Thyroid gland (tissue), 4 donors: ENCODE data around the gene NUAK2. TPM values are rescaled to one million over a fixed set of nuclear protein-coding genes. Genes with fewer than 3 reads are reported as not detected.

Experiments used
- DNase-seq, 2 donors: peaks; one replicate each; pipeline ENCODE4 v3.0.0-alpha.2; 2019
- H3K27ac ChIP-seq, 3 donors: fragments of 200-600 bp; sonication (generic); 1 replicate in 2 of 3; 2 replicates in 1 of 3; pipeline ENCODE4 v1.5.1; 2016 to 2019; ENCODE audit warnings: mild to moderate bottlenecking in 1 of 3, moderate library complexity in 1 of 3
- H3K27me3 ChIP-seq: fragments of 200-600 bp; sonication (generic); one replicate; pipeline ENCODE4 v1.5.1; 2019
- H3K36me3 ChIP-seq, 2 donors: fragments of 200-600 bp; sonication (generic); one replicate each; pipeline ENCODE4 v1.5.1; 2016 to 2019
- H3K4me1 ChIP-seq, 2 donors: fragments of 200-600 bp; sonication (generic); one replicate each; pipeline ENCODE4 v1.5.1; 2017 to 2019
- H3K4me3 ChIP-seq, 3 donors: fragments of 200-600 bp; sonication (generic); replicated peaks in 1 of 3; 1 replicate in 2 of 3; 2 replicates in 1 of 3; pipeline ENCODE4 v1.5.1; 2016; ENCODE audit warnings: mild to moderate bottlenecking in 1 of 3
- H3K9me3 ChIP-seq: fragments of 200-600 bp; sonication (generic); one replicate; pipeline ENCODE4 v1.5.1; 2017
- POLR2A ChIP-seq, 2 donors: fragments of 450-650 bp; IDR thresholded peaks; one replicate each; pipeline ENCODE4 v1.6.1; 2017; ENCODE audit warnings: antibody characterized with exemption in 2 of 2, mild to moderate bottlenecking in 2 of 2, moderate library complexity in 1 of 2
- WGBS, 2 donors: methylation state at CpG; one replicate each; pipeline ENCODE4 v1.1.5; 2017; 5-methylcytosine and 5-hydroxymethylcytosine counted together
- intact Hi-C: fragments of 100-400 bp; cut with DNase I; formaldehyde crosslinking; loops from one replicate; pipeline ENCODE4 v1.15.1; 2023
- total RNA-seq, 4 donors: library from RNA; depleted of rRNA; stranded (reverse); fragments of >200 nt; gene quantifications; one replicate each; pipeline ENCODE4 v1.2.3, GENCODE V29; 2016
- TF ChIP-seq, protein P1 (sequence below), 6 experiments: fragments of 200-600 bp in 3 of 6; fragments of 450-650 bp in 3 of 6; sonication (generic) in 3 of 6; IDR thresholded peaks; one replicate each; pipeline ENCODE4 v1.5.1; 2016 to 2019; ENCODE audit warnings: antibody characterized with exemption in 6 of 6, mild to moderate bottlenecking in 2 of 6, inconsistent platforms in 1 of 6, moderate library complexity in 1 of 6

Gene NUAK2
- total RNA-seq, 4 donors from 2014 or later = 16.8 to 41.0 (median 26.8) TPM

DNA sequence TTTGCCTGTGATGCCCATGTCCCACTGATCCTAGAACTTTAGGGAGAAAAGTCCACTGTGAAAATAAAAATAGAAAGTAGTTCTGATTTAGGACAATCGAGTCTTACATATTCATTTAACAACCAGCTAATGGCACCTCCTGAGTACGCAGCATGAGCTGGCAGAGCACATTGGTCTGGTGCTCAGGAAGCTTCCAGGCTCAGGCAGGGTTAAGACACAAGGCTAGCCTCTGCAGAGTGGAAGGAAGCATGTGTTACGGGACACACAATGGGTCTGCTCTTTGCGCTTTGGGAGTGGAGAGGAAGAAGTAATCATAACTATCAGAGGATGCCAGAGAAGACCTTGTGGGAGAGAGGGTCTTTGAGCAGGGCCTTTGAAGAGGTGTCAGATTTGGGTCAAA lies 39.3 kb upstream of the NUAK2 start:
- no peak for DNase-seq
- Histone ChIP-seq H3K9me3 (no peaks in the 10 kb centered on the region), H3K27ac (no peak overlapping the region), H3K36me3 (no peaks in the 10 kb centered on the region), H3K4me1 (peaks cover 0 to 2% of the 10 kb centered on the region in 2 donors), H3K4me3 (no peak overlapping the region), H3K27me3 (no peaks in the 10 kb centered on the region)
- intact Hi-C loops = no loop called here
- TF ChIP-seq POLR2A (IDR thresholded peaks at IDR 0.05) = no peak
- TF ChIP-seq, protein P1, sequence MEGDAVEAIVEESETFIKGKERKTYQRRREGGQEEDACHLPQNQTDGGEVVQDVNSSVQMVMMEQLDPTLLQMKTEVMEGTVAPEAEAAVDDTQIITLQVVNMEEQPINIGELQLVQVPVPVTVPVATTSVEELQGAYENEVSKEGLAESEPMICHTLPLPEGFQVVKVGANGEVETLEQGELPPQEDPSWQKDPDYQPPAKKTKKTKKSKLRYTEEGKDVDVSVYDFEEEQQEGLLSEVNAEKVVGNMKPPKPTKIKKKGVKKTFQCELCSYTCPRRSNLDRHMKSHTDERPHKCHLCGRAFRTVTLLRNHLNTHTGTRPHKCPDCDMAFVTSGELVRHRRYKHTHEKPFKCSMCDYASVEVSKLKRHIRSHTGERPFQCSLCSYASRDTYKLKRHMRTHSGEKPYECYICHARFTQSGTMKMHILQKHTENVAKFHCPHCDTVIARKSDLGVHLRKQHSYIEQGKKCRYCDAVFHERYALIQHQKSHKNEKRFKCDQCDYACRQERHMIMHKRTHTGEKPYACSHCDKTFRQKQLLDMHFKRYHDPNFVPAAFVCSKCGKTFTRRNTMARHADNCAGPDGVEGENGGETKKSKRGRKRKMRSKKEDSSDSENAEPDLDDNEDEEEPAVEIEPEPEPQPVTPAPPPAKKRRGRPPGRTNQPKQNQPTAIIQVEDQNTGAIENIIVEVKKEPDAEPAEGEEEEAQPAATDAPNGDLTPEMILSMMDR (IDR thresholded peaks at IDR 0.05) = no peak
- 82 to 86% methylated on average over 4 of the region's 4 CpGs for WGBS, 2 donors

DNA sequence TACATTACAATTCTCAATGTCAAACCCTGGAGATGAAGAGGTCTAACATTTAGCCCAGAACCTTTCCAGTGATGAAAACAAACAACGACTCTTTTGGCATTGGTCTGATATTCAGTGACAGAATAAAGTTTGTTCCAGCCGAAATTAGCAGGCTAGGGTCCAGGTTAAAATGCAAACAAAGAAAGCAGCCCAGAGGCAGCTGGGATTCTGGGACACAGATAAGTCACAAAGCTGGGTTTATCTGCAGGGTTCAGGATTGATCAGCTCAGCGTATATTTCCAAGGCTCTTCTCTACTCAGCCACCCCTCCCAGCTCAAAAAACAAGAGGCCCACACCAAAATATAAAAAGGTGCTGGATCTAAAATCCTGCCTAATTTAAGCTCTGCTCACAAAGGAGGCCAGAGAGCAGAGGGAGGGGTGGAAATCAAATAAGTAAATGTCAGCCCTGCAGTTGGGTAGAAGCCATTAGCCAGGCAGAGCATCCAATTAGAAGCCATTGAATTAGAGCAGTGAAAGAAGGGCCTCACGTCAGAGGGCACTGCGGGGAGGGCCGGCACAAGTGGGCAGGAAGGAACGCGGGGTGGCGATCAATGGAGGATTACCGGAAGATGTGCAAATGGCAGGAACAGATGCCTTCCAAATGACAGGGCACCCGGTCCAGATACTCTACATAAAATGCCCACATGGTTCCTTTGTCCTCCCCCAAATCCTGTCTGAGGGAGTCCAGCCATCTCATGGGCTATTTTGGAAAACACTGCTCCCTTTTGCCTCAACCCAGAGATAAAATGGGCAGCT lies 38.4 kb upstream of the NUAK2 start:
- 74 to 80% methylated on average over 11 of the region's 11 CpGs for WGBS, 2 donors
- DNase-seq = no peak
- no peak overlapping the region for H3K27ac ChIP-seq
- H3K27me3 ChIP-seq = no peaks in the 10 kb centered on the region
- H3K4me3 ChIP-seq = no peak overlapping the region
- no peak for TF ChIP-seq POLR2A (IDR thresholded peaks at IDR 0.05)
- TF ChIP-seq, protein P1 (IDR thresholded peaks at IDR 0.05) = no peak
- intact Hi-C loops = no loop called here
- no peaks in the 10 kb centered on the region for H3K9me3 ChIP-seq
- H3K36me3 ChIP-seq = no peaks in the 10 kb centered on the region
- peaks cover 1 to 5% of the 10 kb centered on the region in 2 donors for H3K4me1 ChIP-seq

- DNase-seq = no peak
- TF ChIP-seq POLR2A (IDR thresholded peaks at IDR 0.05) = no peak
- TF ChIP-seq, protein P1 (IDR thresholded peaks at IDR 0.05) = no peak
- Histone ChIP-seq H3K4me1 (peaks cover 8 to 11% of the 10 kb centered on the region in 2 donors), H3K36me3 (no peaks in the 10 kb centered on the region), H3K27me3 (no peaks in the 10 kb centered on the region), H3K9me3 (no peaks in the 10 kb centered on the region), H3K27ac (no peak overlapping the region), H3K4me3 (no peak overlapping the region)
- intact Hi-C loops = no loop called here
These were observed 37.0 kb upstream of the NUAK2 start for GRCh38 chr1:205358579-205358978.

GRCh38 chr1:205357567-205357966 lies 36.0 kb upstream of the NUAK2 start:
- Histone ChIP-seq H3K27ac (no peak overlapping the region), H3K9me3 (no peaks in the 10 kb centered on the region), H3K4me1 (peaks cover 8 to 11% of the 10 kb centered on the region in 2 donors), H3K4me3 (no peak overlapping the region), H3K36me3 (no peaks in the 10 kb centered on the region), H3K27me3 (no peaks in the 10 kb centered on the region)
- intact Hi-C loops = no loop called here
- TF ChIP-seq, protein P1 (IDR thresholded peaks at IDR 0.05) = no peak
- no peak for TF ChIP-seq POLR2A (IDR thresholded peaks at IDR 0.05)
- DNase-seq = no peak
- WGBS, 2 donors = 93% methylated on average over 3 of the region's 3 CpGs

DNA sequence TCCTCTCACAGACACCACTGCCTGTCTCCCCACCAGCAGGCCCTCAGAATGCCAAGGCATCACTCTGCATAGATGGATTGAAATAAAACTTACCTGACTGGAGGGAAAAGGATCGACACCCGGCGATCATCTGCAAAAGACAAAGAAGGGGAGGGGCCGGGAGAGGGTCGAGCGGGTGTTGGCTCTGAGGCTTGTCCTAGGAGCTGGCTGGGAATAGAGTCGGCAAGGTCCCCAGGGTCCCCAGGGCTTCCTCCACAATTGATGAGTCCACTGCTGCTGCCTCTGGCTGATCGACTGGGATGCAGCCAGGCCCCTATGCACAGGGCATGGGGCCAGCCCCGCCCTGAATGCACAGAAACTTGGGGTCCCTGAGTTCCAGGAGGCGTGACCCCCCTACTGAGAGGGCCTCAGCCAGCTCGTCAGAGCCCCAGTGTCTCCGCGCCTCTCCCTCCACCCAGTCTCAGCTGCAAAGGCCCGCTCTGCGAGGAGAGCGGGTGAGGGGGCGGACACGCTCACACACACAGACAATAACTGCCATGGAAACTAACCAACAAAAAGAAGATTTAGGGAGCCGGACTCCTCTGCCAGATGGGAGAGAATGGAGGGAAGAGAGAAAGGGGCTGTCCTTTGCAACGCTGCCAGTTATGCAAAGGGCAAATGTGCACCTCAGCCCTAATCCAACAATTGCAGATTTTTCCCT lies 35.0 kb upstream of the NUAK2 start, which contains the start of gene KLHDC8A:
Gene KLHDC8A (minus strand): TSS at position 483 of the 700 bp plus-strand sequence. CDS start 13,318 bp downstream, outside the sequence.
- Histone ChIP-seq H3K36me3 (no peaks in the 10 kb centered on the region), H3K4me3 (no peak within 1 kb of the TSS), H3K4me1 (peaks cover 8 to 11% of the 10 kb centered on the region in 2 donors), H3K9me3 (no peaks in the 10 kb centered on the region), H3K27ac (no peak within 1 kb of the TSS), H3K27me3 (no peaks in the 10 kb centered on the region)
- no peak for DNase-seq
- intact Hi-C loops = no loop called here
- 66 to 76% methylated on average over 18 to 20 of the region's 20 CpGs for WGBS, 2 donors
- TF ChIP-seq, protein P1 (IDR thresholded peaks at IDR 0.05) = no peak
